Kidney glomerular epithelial cell (primary cell): ENCODE measurements around the gene EDA.
"Not testable (repeated sequence)": the region's sequence is repeated elsewhere in the genome, so short reads cannot be mapped to it uniquely, and the experiment has no call there.

ENCODE experiments used
- DNase-seq: peaks from one replicate; lab custom pipeline; 2025; lab: John Stamatoyannopoulos, UW

EDA gene

GRCh38 chrX:69959712-69960111 is 343.8 kb downstream of the EDA start:
- no peak for DNase-seq

- DNase-seq: no peak
These were observed 345.6 kb downstream of the EDA start for GRCh38 chrX:69961365-69962072.

DNA sequence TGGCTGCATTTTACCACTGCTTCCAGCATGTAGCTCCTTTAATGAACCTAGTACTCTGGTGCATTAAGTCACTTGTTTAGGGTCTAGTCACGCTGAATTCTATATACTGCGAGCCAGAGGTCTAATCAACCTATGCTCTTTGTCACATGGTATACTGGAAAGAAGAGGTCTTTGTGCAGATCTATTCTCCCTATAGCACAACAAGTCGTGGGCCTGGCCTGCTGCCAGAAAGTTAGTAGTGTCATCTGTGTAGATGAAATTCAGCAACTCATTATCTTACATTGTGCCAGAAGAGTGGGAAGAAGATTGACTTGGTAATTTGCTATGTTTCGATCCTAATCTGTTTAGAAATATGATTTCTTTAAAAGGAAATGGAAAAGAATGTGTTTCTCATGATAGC is 353.0 kb downstream of the EDA start:
- no peak for DNase-seq

DNA sequence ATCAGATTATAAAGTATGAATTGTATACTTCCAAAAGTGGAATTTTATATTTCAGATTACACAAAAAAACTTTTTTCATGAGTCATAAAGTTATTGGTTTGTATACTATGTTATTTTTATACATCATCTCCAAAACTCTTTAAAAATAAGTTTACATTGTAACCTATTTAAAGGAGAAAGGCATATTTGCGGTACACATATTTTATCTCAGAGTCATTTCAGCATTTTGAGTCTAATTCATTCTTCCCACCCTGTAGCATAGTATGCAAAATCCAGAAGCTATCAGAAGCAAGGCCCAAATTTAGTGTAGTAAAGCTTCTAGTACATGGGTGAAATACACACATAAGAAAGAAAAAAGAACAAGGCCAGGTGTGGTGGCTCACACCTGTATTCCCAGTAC is 353.5 kb downstream of the EDA start:
- no peak for DNase-seq

DNA sequence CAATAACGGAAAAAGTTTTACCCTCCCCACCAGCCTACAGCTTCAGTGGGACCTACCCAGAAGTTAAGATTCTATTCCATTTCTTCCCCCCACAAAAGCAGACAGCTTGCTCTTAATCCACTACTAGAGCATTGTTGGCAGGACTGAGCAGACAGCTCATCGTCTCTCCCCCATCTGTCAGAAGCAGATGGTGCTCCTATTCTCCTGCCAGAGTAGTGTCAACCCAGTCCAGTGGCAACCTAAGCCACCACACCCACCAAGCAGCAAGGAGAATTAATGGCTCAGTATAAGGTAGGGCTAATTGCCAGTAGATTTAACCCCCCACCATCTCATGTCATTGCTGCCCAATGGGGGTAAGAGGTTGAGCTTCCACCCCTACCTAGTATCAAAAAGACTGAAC is 371.8 kb downstream of the EDA start:
- no peak for DNase-seq

DNA sequence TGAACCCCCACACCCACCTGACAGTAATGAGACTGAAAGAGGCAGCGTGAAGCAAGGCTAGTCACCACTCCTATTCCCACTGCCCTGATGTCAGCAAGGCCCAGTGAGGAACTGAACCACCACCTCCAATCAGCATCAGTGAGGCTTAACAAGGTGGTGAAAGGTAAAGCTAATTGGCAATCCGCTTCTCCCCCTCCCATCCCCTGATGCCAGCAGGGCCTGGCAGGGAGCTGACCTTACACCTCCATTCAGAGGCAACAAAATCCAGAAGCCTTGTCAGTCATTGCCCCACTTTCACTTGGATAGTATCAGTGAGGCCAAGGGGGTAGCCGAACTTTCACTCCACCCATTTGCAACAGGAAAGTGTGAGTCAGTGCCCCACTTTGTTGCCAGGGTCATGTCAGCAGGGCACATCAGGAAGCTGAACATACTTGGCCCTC is 373.1 kb downstream of the EDA start:
- DNase-seq: no peak

GRCh38 chrX:69991685-69992084 is 375.8 kb downstream of the EDA start:
- DNase-seq: no peak

GRCh38 chrX:69993494-69993893 is 377.6 kb downstream of the EDA start:
- no peak for DNase-seq

GRCh38 chrX:69995362-69996112 is 379.6 kb downstream of the EDA start:
- DNase-seq: no peak

DNA sequence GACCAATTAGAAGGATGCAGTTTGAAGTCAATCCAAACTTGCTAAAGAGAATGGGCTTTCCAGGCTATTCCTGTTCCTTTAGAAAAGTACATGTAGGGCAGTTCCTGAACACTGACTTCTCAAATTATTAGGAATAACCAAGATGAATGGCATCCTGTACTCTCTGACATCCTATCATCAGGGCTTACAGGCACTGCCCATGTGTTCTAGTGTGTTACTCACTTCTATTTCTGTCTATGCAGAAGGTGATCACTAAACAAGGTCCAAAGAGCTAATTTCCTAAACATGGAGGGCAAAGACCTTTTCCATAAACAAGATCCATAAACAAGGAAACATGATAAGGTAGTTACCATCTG is 380.2 kb downstream of the EDA start:
- DNase-seq: no peak

DNA sequence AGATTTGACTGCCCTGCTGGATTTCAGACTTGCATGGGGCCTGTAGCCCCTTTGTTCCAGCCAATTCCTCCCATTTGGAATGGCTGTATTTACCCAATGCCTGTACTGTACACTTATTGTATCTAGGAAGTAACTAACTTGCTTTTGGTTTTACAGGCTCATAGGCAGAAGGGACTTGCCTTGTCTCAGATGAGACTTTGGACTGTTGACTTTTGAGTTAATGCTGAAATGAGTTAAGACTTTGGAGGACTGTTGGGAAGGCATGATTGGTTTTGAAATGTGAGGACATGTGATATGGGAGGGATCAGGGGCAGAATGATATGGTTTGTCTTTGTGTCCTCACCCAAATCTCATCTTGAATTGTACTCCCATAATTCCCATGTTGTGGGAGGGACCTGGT is 382.4 kb downstream of the EDA start:
- not testable (repeated sequence) for DNase-seq

- no peak for DNase-seq
These were observed 385.4 kb downstream of the EDA start for GRCh38 chrX:70001269-70001668.

DNA sequence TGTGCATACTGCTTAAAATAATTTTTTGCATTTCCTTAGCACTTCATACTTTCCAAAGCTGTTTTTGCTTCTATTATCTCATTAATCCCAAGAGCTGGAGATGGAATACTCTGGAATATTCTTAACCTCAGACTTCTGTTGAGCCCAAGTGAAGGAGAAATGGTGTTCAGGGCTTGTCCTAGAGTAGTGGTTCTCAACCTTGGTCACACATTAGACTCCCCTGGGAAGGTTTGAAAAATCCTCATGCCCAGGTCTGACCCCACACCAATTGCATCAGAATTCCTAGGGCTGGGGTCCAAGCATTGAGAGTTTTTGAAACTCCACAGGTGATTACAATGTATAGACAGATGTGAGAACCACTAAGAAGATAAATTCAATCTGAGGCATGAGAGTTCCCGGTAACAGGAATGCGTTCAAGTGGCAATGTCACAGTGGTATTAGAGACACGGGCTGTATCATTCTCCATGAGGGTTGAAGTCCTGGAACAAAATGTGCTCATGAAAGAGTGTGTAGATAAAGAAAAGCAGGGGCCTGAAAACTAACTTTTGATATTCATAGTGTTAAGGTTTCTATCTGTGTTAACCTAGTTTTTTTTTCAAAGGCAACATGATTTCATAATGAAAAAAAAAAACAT is 385.9 kb downstream of the EDA start:
- no peak for DNase-seq

DNA sequence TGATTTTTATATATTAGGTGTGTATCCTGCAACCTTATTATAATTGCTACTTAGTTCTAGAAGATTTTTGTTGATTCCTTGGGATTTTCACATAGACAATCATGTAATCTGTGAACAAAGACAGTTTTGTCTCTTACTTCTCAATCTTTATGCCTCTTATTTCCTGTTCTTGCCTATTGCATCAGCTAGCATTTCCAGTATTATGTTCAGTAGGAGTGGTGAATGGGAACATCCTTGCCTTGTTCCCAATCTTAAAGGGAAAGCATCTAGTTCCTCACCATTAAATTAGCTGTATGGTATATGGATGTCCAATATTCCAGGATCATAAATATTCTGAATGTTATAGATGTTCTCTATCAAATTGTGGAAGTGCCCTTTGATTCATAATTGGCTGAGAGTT is 392.0 kb downstream of the EDA start:
- no peak for DNase-seq

DNA sequence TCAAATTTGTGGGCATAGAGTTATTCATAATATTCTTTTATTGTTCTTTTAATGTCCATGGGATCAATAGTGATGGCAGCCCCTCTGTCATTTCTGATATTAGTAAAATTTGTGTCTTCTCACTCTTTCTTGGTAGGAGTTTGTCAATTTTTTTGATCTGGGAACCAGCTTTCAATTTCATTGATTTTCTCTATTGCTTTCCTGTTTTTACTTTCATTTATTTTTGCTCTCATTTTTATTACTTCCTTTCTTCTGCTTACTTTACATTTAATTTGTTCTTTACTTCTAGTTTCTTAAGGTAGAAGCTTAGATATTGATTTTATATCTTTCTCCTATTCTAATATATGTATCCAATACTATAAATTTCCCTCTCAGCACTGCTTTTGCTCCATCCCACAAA is 393.1 kb downstream of the EDA start:
- DNase-seq: no peak

DNA sequence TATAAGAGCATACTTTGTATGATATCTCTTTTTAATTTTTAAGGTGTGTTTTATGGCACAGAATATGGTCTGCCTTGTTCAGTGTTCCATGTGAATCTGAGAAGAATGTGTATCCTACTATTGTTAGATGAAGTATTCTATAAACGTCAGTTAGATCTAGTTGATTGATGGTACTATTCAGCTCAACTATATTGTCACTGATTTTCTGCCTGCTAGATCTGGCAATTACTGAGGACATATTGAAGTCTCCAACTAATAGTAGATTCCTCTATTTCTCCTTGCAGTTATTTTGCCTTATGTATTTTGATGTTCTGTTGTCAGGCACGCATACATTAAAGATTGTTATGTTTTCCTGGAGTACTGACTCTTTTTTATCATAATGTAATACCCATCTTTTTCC is 394.1 kb downstream of the EDA start:
- DNase-seq: no peak

DNA sequence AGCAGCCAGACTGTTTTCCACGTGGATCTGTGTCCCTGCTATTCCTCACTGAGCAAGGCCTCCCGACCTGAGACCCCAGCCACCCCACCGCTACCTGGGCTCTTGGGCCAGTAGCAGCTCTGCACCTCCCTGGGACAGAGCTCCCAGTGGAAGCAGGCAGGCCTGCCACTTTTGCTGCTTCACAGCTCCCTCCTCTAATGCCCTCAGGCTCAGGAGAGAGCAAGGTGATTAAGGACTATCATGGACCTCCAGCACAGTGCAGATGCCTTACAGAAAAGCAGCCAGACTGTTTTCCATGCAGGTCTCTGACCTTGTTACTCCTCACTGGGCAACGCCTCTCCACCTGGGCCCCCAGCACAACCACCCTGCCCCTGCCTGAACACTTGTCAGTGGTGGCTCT is 396.8 kb downstream of the EDA start:
- no peak for DNase-seq

DNA sequence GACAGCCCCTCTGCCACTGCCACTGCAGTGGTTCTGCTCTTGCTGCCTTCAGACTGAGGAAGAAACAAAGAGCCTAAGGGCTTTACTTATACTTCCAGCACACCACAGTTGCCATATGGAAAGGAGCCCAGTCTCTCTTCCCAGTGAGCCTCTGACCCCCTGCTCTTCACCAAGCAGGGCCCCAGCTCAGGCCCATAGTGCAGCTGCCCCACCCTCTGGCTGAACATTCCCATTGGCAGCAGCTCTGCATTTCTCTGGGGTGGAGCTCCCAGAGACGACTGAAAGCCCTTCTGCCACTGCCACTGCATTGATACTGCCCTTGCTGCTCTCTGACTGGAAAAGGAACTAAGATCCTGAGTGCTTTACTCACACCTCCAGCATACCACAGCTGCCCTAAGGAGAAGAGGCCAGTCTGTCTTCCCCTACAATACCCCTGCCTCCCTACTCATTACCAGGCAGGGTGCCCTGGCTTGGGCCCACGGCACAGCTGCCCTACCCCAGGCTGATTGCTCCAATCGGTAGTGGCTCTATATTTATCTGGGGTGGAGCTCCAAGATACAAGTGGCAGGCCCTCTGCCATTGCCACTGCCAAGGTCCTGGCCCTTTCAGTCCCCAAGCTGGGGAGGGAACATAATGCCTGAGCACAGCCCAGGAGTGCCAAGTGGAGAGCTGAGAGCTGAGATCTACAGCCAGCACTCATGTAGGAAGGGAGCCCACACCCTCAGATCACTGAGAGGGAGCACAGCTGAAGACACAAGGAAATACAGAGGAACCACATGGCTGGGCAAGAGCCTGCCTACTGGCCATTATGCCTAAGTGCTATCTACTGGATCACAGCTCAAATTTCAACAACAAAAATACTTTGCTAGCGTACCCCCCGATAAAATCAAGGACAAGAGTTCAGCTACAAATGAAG is 397.8 kb downstream of the EDA start:
- DNase-seq: no peak

- no peak for DNase-seq
These were observed 400.6 kb downstream of the EDA start for GRCh38 chrX:70016513-70016912.

- no peak for DNase-seq
These were observed 406.7 kb downstream of the EDA start for GRCh38 chrX:70022616-70023015.

DNA sequence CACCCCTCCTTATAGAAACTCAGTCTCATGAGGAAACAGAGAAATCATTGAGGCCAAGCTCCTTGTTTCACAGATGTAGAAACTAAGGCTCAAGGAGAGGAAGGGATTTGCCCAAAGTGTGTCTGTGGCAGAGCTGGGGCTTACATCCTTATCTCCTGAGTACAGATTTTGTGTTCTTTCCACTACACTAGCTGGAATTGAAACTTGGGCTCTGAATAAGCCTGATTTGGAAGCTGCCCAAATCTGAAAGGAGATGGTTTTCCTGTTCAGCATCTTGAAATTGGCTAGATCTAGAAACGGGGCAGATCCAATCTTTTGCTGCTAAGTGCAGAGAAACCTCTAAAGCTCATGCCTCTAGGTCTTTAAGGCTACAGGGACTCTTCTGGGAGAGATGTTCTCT is 409.6 kb downstream of the EDA start:
- no peak for DNase-seq

- no peak for DNase-seq
These were observed 410.4 kb downstream of the EDA start for GRCh38 chrX:70026112-70026850.
